ENCODE data around the gene ATP6V0C.
"Not testable (repeated sequence)": the region's sequence is repeated elsewhere in the genome, so short reads cannot be mapped to it uniquely, and the experiment has no call there.

Gene ATP6V0C

GRCh38 chr16:2529961-2530628, 16.3 kb downstream of the ATP6V0C start:
- DNase-seq = no peak

GRCh38 chr16:2530629-2531318, 17.0 kb downstream of the ATP6V0C start:
- no peak for DNase-seq

GRCh38 chr16:2531371-2531695, 17.6 kb downstream of the ATP6V0C start, which contains the start of gene CEMP1:
Gene CEMP1, minus strand, starts transcription at chr16:2531408. Its CDS starts 335 bp downstream, at chr16:2531073.
- no peak for DNase-seq

- peak; percentile 98 for DNase-seq
Measured at GRCh38 chr16:2531696-2532493, 18.1 kb downstream of the ATP6V0C start.

GRCh38 chr16:2532494-2533141, 18.9 kb downstream of the ATP6V0C start:
- peak; percentile 83 for DNase-seq

- not testable (repeated sequence) for DNase-seq
Measured at GRCh38 chr16:2533142-2533755, 19.5 kb downstream of the ATP6V0C start.

GRCh38 chr16:2533912-2534311, 20.2 kb downstream of the ATP6V0C start:
- no peak for DNase-seq

GRCh38 chr16:2534335-2534734, 20.6 kb downstream of the ATP6V0C start:
- not testable (repeated sequence) for DNase-seq

- no peak for DNase-seq
Measured at GRCh38 chr16:2535625-2536013, 21.9 kb downstream of the ATP6V0C start.

GRCh38 chr16:2537451-2538379, 24.0 kb downstream of the ATP6V0C start, which contains the start of gene PDPK1:
Gene PDPK1, plus strand, starts transcription at chr16:2538021. Its CDS starts 92 bp downstream, at chr16:2538113.
- peak; percentile 96 for DNase-seq

GRCh38 chr16:2539192-2539844, 25.6 kb downstream of the ATP6V0C start:
- not testable (repeated sequence) for DNase-seq

- DNase-seq = not testable (repeated sequence)
Measured at GRCh38 chr16:2539845-2540458, 26.2 kb downstream of the ATP6V0C start.

- DNase-seq = not testable (repeated sequence)
Measured at GRCh38 chr16:2540912-2541311, 27.2 kb downstream of the ATP6V0C start.

- not testable (repeated sequence) for DNase-seq
Measured at GRCh38 chr16:2541409-2541808, 27.7 kb downstream of the ATP6V0C start.

- DNase-seq = not testable (repeated sequence)
Measured at GRCh38 chr16:2543771-2544170, 30.0 kb downstream of the ATP6V0C start.

- DNase-seq = not testable (repeated sequence)
Measured at GRCh38 chr16:2550283-2550878, 36.6 kb downstream of the ATP6V0C start.

GRCh38 chr16:2551420-2551889, 37.7 kb downstream of the ATP6V0C start:
- not testable (repeated sequence) for DNase-seq

- not testable (repeated sequence) for DNase-seq
Measured at GRCh38 chr16:2554709-2555425, 41.1 kb downstream of the ATP6V0C start.

GRCh38 chr16:2557150-2557549, 43.4 kb downstream of the ATP6V0C start:
- DNase-seq = not testable (repeated sequence)
